ENCODE measurements around the gene TIMP4.

TIMP4 gene

DNA sequence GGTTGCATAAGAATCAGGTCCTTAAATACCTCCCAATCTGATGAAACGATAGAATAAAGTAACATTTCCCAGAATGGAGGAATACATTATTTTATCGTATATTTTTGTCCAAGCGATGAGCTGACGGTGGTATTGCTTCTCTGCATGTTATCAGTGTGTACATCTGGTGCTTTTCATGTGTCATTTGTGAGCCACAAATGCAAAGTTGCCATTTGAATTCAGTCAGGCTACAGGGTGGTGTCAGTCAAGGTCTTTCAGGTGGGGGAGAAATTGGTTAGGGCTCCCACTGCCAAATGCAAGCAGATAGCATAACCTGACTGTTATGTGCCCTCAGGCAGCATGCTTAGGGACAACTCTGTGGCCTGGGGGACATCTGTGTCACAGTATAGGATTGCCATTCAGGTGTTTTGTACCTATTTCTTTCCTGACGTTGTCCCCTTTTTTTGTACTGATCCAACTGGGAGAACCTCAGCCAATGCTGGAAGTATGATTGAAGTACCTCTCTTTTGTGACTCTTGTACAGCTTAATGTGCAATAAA is 26.5 kb upstream of the TIMP4 start:
- DNase-seq (ENCODE audit: low read depth in 3 of 3): no peak

DNA sequence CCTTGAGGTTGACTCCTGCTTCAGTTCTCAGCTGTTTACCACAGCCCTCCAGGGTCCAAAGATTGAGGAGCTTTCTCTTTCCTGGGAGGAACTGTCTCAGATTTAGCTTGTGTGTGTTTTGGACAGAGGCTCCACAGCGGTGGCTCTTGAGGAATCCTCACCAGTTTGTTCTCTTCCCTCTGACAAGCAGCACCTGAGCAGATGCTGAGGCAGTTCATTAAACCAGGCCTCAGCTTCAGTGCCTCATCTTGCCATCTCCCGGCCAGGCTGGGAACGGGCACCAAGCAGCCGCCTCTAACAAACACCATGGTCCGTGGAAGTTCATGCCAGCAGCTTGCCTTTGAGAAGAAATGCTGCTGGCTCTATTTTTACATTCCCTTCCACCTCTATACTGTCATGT is 25.8 kb upstream of the TIMP4 start:
- DNase-seq (ENCODE audit: low read depth in 3 of 3): no peak

DNA sequence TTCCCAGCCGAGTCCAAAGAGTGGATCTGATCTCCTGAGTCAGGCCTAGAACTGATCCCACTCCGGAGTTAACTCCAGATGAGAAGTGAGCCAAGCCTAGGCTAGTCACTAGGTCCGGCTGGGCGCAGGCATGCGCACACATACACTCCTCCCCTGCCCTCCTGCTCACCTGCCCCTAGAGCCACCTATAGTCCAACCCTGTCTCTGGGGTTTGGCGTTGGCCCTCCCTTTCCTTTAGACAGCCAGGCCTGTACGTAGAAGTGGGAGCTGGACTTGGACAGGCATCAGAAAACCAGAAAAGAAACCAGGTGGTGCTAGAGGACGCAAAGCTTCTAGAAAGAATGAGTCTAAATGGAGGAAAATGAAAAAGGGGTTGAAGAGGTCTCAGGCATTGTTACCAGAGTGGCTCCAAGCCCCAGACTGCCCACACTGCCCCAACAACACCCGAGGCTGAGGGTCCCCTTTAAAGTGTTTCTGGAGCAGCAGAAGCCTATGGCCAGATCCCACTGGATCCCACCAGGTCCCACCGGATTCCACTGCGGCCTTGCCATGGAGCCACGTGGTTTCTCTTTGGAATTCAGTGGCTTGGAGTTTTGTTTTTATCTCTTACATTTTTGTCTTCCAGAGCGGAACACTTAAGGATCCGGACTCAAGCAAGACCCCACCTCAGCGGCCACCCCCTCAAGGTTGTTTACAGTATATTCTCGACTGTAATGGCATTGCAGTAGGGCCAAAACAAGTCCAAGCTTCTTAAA is 24.2 kb upstream of the TIMP4 start:
- no peak for DNase-seq (ENCODE audit: low read depth in 3 of 3)

DNA sequence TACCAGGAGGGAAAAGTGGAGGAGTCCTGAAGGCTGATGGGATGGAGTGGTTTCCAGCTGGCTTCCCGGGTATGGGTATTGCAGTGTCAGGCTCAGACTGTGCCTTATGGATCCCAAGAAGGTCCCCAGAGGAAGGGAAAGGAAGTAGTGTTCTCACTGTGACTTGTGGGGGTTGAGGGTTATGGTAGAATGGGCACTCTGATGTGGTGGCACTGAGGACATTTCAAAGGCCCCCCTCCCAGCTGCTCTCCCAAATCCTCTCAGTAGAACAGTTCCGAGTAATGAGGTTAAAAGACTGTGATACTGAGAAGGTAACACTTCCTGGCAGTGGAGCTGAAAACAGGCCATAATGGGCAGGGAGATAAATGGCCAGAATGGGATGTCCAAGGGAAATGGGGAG is 23.1 kb upstream of the TIMP4 start:
- no peak for DNase-seq (ENCODE audit: low read depth in 3 of 3)

DNA sequence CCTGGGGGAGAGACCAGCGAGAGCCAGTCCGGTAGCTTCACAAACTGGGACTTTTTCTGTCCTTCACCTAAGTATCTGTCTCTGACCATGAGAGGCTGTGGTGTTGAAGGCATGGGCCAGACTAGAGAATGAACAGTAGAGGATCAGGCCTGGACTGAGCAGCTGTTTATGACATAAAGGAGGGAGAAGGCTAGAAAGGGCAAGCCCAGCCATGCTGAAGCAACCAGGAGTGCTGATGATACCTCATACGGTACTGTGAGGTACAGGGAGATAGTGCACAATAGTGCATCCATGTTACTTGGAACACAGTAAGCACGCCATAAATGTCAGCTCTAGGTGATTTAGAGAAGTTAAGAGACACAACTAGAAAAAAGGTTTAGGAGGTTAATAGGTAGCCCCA is 22.6 kb upstream of the TIMP4 start:
- DNase-seq (ENCODE audit: low read depth in 3 of 3): no peak

DNA sequence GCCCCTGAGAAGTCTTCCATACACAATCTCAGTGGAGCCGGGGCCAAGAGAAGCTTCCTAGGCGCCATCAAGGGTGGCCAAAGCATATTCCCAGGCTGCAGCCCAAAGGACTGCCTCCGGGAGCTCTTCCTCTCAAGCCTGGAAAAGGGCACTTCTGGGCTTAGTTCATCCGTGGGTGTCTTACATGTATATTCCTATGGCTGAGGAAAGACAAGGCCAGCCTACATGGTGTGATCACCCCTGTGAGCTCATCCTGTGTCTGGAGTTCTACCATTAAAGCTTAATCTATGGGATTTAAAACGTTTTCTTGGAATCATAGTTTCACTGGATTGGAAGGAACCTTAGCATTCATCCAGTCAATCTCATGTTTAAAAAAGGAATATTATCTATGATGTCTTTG is 21.9 kb upstream of the TIMP4 start:
- no peak for DNase-seq (ENCODE audit: low read depth in 3 of 3)

DNA sequence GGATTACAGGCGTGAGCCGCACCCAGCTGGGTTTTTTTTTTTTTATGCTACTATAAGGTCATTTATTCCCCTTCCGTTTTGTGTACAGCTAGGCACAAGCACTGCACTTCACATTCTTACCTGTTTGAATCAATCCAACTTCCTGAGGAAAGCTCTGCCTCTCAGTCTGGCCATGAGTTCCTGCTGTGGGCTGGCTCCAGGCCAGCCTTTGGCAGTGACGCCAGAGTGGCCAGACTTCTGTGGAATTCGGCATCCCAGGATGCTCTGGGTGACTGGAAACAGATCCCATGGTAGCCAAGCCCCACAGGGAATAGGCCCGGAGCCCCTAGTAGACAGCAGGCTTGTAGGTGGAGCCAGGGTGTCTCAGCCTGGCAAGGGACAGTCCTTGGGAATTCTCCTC is 21.5 kb upstream of the TIMP4 start:
- DNase-seq (ENCODE audit: low read depth in 3 of 3): no peak

DNA sequence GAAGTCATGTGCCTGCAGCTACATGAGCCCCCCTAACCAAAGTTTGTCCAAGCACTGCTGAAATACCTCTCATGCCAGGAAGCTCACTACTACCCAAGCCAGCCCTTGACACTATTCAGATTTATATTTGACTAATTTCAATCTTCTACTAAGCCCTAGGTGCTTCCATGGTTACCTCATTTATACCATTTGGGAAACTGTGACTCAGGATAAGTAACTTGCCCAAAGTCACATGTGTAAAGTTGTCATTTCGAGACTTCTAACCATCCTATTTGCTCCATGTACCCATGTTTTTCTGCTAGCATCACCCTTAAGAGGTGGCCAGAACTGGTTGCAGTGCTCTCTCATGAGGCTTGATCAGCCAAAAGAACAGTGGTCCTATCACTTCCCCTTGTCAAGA is 20.7 kb upstream of the TIMP4 start:
- DNase-seq (ENCODE audit: low read depth in 3 of 3): no peak

DNA sequence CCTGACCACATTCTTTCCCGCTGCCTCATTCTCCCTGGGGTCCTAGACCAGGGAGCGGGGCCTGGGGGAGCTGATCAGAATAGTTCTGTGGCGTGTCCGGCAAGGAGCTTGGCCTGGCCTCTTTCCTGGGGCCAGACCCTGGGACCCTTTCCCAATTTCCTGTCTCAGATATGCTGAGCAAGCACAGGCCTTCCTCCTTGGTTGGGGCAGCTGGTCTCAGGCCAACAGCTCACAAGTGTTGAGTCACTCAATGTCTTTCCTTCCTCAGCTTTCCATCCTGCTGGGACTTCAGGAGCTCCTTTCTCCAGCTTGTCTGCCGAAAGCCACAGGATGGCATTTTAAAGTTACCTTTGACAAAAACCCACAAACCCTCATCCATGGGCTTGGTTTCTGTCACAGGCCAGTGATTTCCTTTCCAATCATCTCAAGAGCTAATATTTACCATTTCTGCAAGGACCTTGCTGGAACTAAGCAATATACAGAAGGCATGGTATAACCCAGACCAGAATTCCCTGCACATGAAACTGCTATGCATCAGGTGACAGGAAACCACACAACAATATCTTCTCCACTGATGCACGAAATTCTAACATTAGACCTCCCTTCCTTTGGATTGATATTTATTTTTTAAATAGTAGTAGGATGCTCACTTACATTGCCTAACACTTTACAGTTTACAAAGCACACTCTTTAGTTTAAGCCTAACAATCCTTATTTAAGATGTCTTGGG is 19.5 kb upstream of the TIMP4 start:
- no peak for DNase-seq (ENCODE audit: low read depth in 3 of 3)

DNA sequence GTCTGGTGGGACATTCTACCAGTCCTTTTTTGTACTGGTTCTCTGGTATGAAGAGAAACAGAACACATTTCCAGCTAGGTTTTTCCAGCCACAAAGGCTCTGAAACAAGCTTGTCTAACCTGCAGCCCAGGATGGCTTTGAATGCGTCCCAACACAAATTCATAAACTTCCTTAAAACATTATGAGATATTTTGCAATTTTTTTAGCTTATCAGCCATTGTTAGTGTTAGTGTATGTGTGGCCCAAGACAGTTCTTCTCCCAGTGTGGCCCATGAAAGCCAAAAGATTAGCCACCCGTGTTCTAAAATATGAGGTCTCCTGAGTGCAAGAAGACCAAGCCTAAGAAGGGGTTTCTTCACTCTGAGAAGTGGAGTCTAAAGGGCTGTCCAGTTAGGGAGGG is 18.4 kb upstream of the TIMP4 start:
- DNase-seq (ENCODE audit: low read depth in 3 of 3): no peak

DNA sequence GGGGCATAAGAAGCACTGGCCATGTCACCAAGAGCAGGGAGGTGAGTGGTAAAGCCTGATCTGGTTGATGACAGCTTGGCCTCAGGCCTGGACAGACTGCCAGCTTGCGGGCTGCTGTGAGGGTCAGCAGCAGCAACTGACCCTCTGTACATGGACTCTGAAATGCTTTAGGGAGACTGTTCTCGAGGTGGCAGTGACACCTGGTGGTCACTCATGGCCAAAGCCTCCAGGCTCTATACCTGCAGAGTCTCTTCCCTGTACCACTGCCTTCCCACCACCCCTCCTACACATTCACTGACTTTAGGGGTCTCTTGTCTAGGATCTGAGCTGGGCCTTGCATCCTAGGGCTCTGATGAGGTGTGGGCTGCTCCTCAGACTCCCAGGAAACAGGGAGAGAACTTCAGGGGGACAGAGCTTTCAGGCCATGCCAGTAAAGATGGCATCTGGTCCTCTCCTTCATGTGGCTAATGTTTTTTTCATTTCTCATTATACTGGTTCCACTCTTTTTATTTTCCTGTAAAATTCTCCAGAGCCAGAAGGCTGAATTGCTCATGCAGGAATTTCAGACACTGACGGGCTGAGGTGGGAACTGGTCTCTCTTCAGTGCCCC is 17.2 kb upstream of the TIMP4 start:
- no peak for DNase-seq (ENCODE audit: low read depth in 3 of 3)

DNA sequence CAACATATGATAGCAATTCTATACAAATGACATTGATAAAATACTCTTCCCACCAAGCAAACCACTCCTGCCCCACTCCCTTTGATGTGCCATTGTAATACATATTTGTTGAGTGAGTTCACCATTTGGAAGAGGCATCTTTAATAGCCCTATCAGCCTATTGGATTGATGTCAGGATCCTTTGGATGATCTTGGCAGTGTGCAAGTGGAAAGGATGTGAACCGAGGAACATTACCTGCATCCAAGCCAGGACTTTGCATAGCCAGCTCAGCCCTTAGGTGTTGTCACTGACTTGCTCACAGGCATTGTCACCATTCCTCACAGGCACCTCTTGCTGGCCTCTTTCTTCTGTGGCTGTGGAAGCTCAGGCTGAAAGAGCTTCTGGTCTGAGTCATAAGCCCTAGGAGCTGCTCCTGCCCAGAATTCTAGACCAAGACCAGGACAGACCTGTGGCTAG is 16.5 kb upstream of the TIMP4 start:
- DNase-seq (ENCODE audit: low read depth in 3 of 3): no peak

DNA sequence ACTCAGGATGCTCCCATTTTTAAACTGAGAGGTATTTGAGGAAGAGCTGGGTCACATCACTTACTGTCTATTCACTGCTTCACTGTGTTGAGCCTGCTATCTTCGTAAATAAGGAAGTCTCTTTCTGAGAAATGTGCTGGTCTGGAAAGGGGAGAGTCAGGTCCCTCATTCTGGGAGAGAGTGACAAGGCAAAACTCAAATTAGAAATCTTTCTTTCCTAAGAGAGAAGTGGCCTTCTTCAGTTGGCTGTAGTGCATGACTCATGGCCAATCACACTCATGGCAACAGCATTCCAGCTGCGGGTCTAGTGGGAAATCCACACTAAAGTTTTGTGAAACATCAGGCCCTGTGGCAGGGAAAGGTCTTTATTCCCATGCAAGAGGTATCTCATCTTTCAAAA is 11.5 kb upstream of the TIMP4 start:
- DNase-seq (ENCODE audit: low read depth in 3 of 3): no peak

DNA sequence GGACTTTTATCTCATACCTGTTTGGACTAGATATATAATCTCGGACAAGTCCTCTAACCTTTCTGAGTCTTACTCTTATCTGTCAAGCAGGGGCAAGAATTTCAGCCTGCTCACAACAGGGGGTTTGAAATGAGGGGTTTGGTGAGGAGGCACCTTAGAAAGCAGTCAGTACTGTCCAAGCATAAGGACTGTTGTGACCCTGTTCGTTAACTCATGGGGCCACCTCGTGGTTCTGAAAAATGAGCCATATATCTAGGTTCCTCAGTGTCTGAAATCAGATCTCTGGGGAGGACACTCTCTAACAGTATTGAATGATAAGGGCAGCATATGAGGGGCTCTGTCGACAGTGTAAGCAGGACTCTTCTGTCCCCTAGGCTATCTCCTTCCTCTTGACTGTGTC is 7.2 kb upstream of the TIMP4 start:
- no peak for DNase-seq (ENCODE audit: low read depth in 3 of 3)

DNA sequence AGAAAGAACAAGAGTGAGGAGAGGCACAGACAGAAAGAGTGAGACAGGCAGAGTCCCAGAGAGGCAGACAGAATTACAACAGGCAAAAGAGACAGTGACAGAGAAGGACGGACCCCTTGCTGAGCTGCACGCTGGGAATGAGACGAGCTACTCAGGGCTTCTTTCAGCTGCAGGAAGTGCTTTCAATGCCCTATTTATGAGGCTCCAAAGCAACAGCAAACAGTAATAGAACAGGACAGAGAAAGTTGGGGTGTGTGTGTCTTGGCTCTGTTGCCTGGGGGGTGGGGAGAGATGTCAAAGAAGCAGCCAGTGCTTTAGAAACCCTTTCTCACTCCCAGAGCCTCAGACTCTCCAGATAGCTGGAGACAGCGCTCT is 502 bp upstream of the TIMP4 start:
- DNase-seq (ENCODE audit: low read depth in 3 of 3): no peak

DNA sequence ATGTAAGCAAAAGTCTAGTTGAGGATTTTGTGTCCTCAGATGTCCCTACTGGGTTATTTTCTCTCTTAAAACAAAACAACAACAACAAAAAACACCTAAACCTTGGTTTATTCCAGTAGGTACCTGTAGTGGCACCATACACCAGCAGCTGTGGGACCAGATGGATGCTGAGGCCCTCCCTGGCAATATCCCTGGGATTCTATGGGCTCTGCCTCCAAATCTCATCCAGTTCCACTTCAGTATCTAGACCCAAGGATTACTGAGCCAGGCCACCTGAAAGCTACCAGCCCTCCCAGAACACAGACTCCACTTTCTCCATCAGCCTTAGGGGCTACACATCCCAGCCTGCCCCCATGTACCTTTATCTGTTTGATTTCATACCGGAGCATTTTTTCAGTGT is 1.7 kb downstream of the TIMP4 start:
- DNase-seq (ENCODE audit: low read depth in 3 of 3): no peak

DNA sequence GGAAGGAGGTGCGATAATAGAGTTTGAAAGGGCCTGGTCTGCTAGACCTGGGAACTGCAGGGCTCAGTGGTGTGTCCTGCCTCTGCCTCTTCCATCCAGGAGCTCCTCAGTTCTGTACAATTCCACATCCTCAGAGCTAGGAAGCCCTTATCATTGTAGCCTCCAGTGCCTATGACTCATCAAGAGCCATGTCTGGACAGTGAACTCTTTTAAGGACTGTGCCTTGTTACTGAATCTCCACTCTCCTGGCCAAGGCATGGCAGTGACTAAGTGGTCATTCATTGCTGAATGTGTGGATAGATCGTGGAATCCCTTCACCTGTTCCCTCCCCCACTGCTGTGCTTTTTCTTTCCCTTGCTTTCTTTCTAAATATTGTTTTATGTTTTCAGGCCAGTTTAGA is 2.9 kb downstream of the TIMP4 start:
- no peak for DNase-seq (ENCODE audit: low read depth in 3 of 3)

DNA sequence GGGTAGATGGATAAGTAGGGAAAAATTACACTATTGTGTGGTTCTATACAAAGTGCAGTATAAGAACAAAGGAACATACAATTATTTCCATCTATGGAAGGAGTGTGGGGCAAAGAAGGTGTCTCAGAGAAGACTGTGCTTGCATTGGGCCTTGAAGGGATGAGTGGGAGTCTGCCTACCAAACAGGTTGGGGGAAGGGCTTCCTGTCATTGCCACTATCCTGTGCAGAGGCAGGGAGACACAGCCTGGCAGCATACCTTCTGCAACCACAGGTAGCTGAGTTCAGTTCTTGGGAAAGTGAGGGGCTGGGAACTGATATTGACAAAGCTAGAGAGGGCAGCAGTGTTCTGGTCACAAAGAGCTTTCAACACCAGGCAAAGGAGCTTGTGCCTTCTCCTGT is 3.4 kb downstream of the TIMP4 start:
- no peak for DNase-seq (ENCODE audit: low read depth in 3 of 3)

DNA sequence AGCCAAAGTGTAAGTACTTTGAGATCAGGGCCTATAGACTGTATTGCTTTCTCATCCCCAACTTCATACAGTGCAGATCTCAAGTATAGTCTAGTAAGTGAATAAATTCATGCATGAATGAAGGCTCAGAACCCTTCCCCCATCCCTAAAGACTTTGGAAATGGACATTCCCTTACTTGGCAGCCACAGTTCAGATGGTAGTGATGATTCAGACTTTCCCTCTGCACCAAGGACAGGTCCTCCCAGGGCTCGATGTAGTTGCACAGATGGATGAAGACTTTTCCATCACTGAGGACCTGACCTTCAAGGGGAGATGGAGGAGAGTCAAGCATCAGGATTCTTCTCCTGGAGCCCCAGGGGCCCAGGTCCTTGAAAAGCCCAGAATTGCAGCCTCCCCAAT is 4.6 kb downstream of the TIMP4 start:
- no peak for DNase-seq (ENCODE audit: low read depth in 3 of 3)

DNA sequence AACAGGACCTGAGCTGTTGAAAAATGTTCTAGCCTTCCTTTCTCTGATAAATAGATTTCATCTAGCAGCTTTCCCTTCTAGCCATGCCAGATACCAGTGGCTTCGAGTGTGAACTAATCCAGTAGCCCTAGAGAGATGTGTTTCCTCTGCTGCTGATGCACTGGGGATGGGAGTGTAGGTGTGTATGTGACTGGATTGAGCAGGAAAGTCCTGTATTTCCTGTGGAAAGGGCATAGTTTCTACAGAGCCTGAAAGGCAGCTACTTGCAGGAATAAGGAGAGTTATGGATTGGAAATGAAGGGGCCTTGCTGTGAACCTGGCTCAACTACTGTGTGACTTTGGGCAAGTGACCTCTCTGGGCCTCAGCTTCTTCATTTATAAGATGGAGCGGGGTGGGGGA is 8.6 kb downstream of the TIMP4 start:
- no peak for DNase-seq (ENCODE audit: low read depth in 3 of 3)

DNA sequence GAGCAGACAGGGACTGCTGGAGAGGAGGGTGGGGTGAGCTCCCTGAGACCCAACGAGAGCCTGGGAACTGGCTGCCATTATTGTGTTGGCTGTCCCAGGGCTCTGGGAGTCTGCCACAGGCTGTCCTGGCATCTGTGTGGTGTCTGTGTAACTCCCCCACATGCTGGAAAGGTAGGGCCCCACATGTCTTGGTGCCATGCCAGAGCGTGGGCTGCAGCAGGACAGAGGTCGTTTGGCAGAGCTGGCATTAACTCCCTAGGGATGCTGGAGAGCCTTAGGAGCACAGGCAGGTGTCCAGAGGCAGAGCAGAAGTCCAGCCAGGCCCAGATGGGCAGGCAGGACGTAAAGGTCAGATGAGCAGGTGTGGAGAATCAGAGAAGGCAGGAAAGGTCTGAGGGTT is 9.7 kb downstream of the TIMP4 start:
- no peak for DNase-seq (ENCODE audit: low read depth in 3 of 3)

DNA sequence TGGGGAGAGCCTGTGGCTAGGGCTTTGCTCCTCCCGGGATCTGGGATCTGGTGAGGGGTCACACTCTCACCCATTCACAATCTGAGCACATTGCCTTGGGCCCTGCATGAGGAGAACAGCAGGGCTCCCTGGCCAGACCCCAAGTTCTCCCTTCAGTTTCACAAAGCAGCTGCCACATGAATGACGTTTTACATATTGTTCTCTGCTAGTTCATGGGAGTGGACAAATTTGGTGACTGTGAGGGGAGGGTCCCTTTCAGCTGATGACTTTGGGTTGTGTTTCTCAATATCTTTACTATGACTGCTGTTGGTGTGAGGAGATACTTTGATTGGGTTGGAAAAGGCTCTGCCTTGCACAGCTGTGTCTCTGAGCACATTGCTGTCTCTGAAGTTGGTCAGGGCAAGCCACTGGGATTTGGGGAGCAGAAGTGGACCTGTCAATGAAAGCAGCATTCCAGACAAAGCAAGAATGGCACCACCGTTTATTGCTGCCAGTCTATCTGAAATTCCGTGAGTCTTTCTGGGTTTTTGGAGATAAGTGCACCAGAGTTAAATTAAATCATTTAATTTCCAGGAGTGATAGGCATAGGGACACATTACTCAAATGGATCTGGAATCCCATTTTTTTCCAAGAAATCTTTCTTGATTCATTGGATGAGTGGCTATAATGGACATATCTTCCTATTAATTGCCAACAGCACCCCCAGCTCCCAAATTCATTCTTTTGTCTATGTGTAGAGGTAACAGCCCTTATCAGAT is 10.3 kb downstream of the TIMP4 start:
- DNase-seq (ENCODE audit: low read depth in 3 of 3): no peak

Measured in stimulated activated CD4-positive, alpha-beta T cell treated with anti-CD3 and anti-CD28 coated beads, TNF-alpha, amount 100 ng/mL, for 48 hours (primary cell).